Measurements from ENCODE around the gene KHDC1.

The KHDC1 gene

GRCh38 chr6:73225396-73225795 is 37.6 kb downstream of the KHDC1 start, which contains the start of gene KHDC1L:
TSS of gene KHDC1L (minus strand) at chr6:73225496. CDS start at chr6:73225408, 88 bp downstream.
- Histone ChIP-seq H3K9me3 (ENCODE audit: insufficient read depth, low read length) (no peaks in the 10 kb centered on the region), H3K4me3 (ENCODE audit: insufficient read length, low read depth) (no peak within 1 kb of the TSS), H3K9ac (ENCODE audit: insufficient read length, low read depth) (no peak within 1 kb of the TSS), H3K27me3 (ENCODE audit: insufficient read depth, insufficient read length) (no peaks in the 10 kb centered on the region), H3K36me3 (ENCODE audit: insufficient read depth, insufficient read length, low read length) (no peaks in the 10 kb centered on the region), H3K4me1 (ENCODE audit: insufficient read depth, insufficient read length) (peaks cover 2% of the 10 kb centered on the region)
- DNase-seq (ENCODE audit: low read depth, low spot score): no peak
- TF ChIP-seq SUZ12 (IDR thresholded peaks at IDR 0.05; ENCODE audit: extremely low read depth, insufficient read depth, insufficient read length) (no peak), YY1 (IDR thresholded peaks at IDR 0.05; ENCODE audit: insufficient read depth, insufficient read length) (no peak), ZNF274 (IDR thresholded peaks at IDR 0.05; ENCODE audit: low read depth, low read length) (no peak)

- no peaks in the 10 kb centered on the region for H3K9me3 ChIP-seq (ENCODE audit: insufficient read depth, low read length)
- H3K9ac ChIP-seq (ENCODE audit: insufficient read length, low read depth): no peak overlapping the region
- H3K27me3 ChIP-seq (ENCODE audit: insufficient read depth, insufficient read length): no peaks in the 10 kb centered on the region
- DNase-seq (ENCODE audit: low read depth, low spot score): no peak
- no peaks in the 10 kb centered on the region for H3K36me3 ChIP-seq (ENCODE audit: insufficient read depth, insufficient read length, low read length)
- no peak for TF ChIP-seq YY1 (IDR thresholded peaks at IDR 0.05; ENCODE audit: insufficient read depth, insufficient read length)
- TF ChIP-seq SUZ12 (IDR thresholded peaks at IDR 0.05; ENCODE audit: extremely low read depth, insufficient read depth, insufficient read length): no peak
- no peak for TF ChIP-seq ZNF274 (IDR thresholded peaks at IDR 0.05; ENCODE audit: low read depth, low read length)
- H3K4me1 ChIP-seq (ENCODE audit: insufficient read depth, insufficient read length): no peaks in the 10 kb centered on the region
- H3K4me3 ChIP-seq (ENCODE audit: insufficient read length, low read depth): no peak overlapping the region
These were observed 46.1 kb downstream of the KHDC1 start for GRCh38 chr6:73216859-73217258.

- Histone ChIP-seq H3K9me3 (ENCODE audit: insufficient read depth, low read length) (peaks cover 14% of the 10 kb centered on the region; the same call in 1 of the 2 replicates), H3K9ac (ENCODE audit: insufficient read length, low read depth) (no peak overlapping the region), H3K4me1 (ENCODE audit: insufficient read depth, insufficient read length) (peaks cover 2% of the 10 kb centered on the region), H3K27me3 (ENCODE audit: insufficient read depth, insufficient read length) (no peaks in the 10 kb centered on the region), H3K36me3 (ENCODE audit: insufficient read depth, insufficient read length, low read length) (no peaks in the 10 kb centered on the region), H3K4me3 (ENCODE audit: insufficient read length, low read depth) (no peak overlapping the region)
- DNase-seq (ENCODE audit: low read depth, low spot score): no peak
- TF ChIP-seq YY1 (IDR thresholded peaks at IDR 0.05; ENCODE audit: insufficient read depth, insufficient read length): no peak
- no peak for TF ChIP-seq SUZ12 (IDR thresholded peaks at IDR 0.05; ENCODE audit: extremely low read depth, insufficient read depth, insufficient read length)
- TF ChIP-seq ZNF274 (IDR thresholded peaks at IDR 0.05; ENCODE audit: low read depth, low read length): no peak
These were observed 53.9 kb downstream of the KHDC1 start for GRCh38 chr6:73209117-73209516.

GRCh38 chr6:73207221-73207837 is 55.7 kb downstream of the KHDC1 start:
- peaks cover 14% of the 10 kb centered on the region; the same call in 1 of the 2 replicates for H3K9me3 ChIP-seq (ENCODE audit: insufficient read depth, low read length)
- H3K4me3 ChIP-seq (ENCODE audit: insufficient read length, low read depth): no peak overlapping the region
- no peak for DNase-seq (ENCODE audit: low read depth, low spot score)
- peaks cover 3% of the 10 kb centered on the region for H3K4me1 ChIP-seq (ENCODE audit: insufficient read depth, insufficient read length)
- H3K9ac ChIP-seq (ENCODE audit: insufficient read length, low read depth): no peak overlapping the region
- TF ChIP-seq YY1 (IDR thresholded peaks at IDR 0.05; ENCODE audit: insufficient read depth, insufficient read length) (no peak), SUZ12 (IDR thresholded peaks at IDR 0.05; ENCODE audit: extremely low read depth, insufficient read depth, insufficient read length) (no peak)
- no peaks in the 10 kb centered on the region for H3K27me3 ChIP-seq (ENCODE audit: insufficient read depth, insufficient read length)
- H3K36me3 ChIP-seq (ENCODE audit: insufficient read depth, insufficient read length, low read length): no peaks in the 10 kb centered on the region

- Histone ChIP-seq H3K27me3 (ENCODE audit: insufficient read depth, insufficient read length) (no peaks in the 10 kb centered on the region), H3K9me3 (ENCODE audit: insufficient read depth, low read length) (peaks cover 14% of the 10 kb centered on the region; the same call in 1 of the 2 replicates), H3K4me1 (ENCODE audit: insufficient read depth, insufficient read length) (peaks cover 3% of the 10 kb centered on the region), H3K36me3 (ENCODE audit: insufficient read depth, insufficient read length, low read length) (no peaks in the 10 kb centered on the region), H3K4me3 (ENCODE audit: insufficient read length, low read depth) (no peak overlapping the region), H3K9ac (ENCODE audit: insufficient read length, low read depth) (no peak overlapping the region)
- TF ChIP-seq SUZ12 (IDR thresholded peaks at IDR 0.05; ENCODE audit: extremely low read depth, insufficient read depth, insufficient read length): no peak
- TF ChIP-seq YY1 (IDR thresholded peaks at IDR 0.05; ENCODE audit: insufficient read depth, insufficient read length): no peak
- peak; percentile 23 for DNase-seq (ENCODE audit: low read depth, low spot score)
These were observed 58.7 kb downstream of the KHDC1 start for GRCh38 chr6:73204252-73204651.

- Histone ChIP-seq H3K27me3 (ENCODE audit: insufficient read depth, insufficient read length) (no peaks in the 10 kb centered on the region), H3K4me3 (ENCODE audit: insufficient read length, low read depth) (no peak overlapping the region), H3K9ac (ENCODE audit: insufficient read length, low read depth) (no peak overlapping the region), H3K36me3 (ENCODE audit: insufficient read depth, insufficient read length, low read length) (no peaks in the 10 kb centered on the region), H3K9me3 (ENCODE audit: insufficient read depth, low read length) (peaks cover 14% of the 10 kb centered on the region; the same call in 1 of the 2 replicates), H3K4me1 (ENCODE audit: insufficient read depth, insufficient read length) (peaks cover 3% of the 10 kb centered on the region)
- TF ChIP-seq YY1 (IDR thresholded peaks at IDR 0.05; ENCODE audit: insufficient read depth, insufficient read length) (no peak), SUZ12 (IDR thresholded peaks at IDR 0.05; ENCODE audit: extremely low read depth, insufficient read depth, insufficient read length) (no peak), ZNF274 (IDR thresholded peaks at IDR 0.05; ENCODE audit: low read depth, low read length) (no peak)
- no peak for DNase-seq (ENCODE audit: low read depth, low spot score)
These were observed 59.9 kb downstream of the KHDC1 start for GRCh38 chr6:73203098-73203497.

GRCh38 chr6:73200735-73201134 is 62.3 kb downstream of the KHDC1 start:
- Histone ChIP-seq H3K4me3 (ENCODE audit: insufficient read length, low read depth) (no peak overlapping the region), H3K9ac (ENCODE audit: insufficient read length, low read depth) (no peak overlapping the region), H3K27me3 (ENCODE audit: insufficient read depth, insufficient read length) (no peaks in the 10 kb centered on the region), H3K4me1 (ENCODE audit: insufficient read depth, insufficient read length) (peaks cover 3% of the 10 kb centered on the region), H3K36me3 (ENCODE audit: insufficient read depth, insufficient read length, low read length) (no peaks in the 10 kb centered on the region), H3K9me3 (ENCODE audit: insufficient read depth, low read length) (no peaks in the 10 kb centered on the region)
- no peak for DNase-seq (ENCODE audit: low read depth, low spot score)
- no peak for TF ChIP-seq YY1 (IDR thresholded peaks at IDR 0.05; ENCODE audit: insufficient read depth, insufficient read length)
